B cell (primary cell): ENCODE data around the gene ZNF831. TPM values are rescaled to one million over a fixed set of nuclear protein-coding genes. Genes with fewer than 3 reads are reported as not detected.

Experiments used
- ATAC-seq: fragments of 200-7000 bp; cut with Tn5 transposase; one replicate; pipeline ENCODE4 v1.10.0; 2021; ENCODE audit warnings: low read depth, mild to moderate bottlenecking, moderate number of reproducible peaks, moderate library complexity
- CTCF ChIA-PET: fragments of 350-600 bp; sonication (Branson Sonifier 250); formaldehyde crosslinking; loops from one replicate; lab custom pipeline; 2021; ENCODE audit warnings: antibody characterized with exemption, inconsistent platforms; lab: Charles Lee
- POLR2A ChIA-PET: fragments of 350-600 bp; sonication (Branson Sonifier 250); formaldehyde crosslinking; loops from one replicate; lab custom pipeline; 2021; ENCODE audit warnings: antibody characterized with exemption; lab: Charles Lee
- DNase-seq: peaks from one replicate; pipeline ENCODE4 v3.0.0; 2013
- H2AFZ ChIP-seq: 2 replicates; pipeline ENCODE4 v1.6.1; 2012; ENCODE audit warnings: mild to moderate bottlenecking, low read depth, low read length; ENCODE audit not compliant: insufficient read depth, poor library complexity, severe bottlenecking
- H3K27ac ChIP-seq, 2 donors: 1 replicate in 1 of 2; 2 replicates in 1 of 2; pipeline ENCODE4 v1.5.1; 2012 to 2013; ENCODE audit warnings: low read length in 2 of 2, mild to moderate bottlenecking in 2 of 2, moderate library complexity in 1 of 2
- H3K27me3 ChIP-seq, 4 experiments: fragments of 200-600 bp in 1 of 4; sonication (generic) in 1 of 4; replicated peaks in 1 of 4; 1 replicate in 2 of 4; 2 replicates in 2 of 4; pipeline versions ENCODE4 v1.6.1 to v1.7.0; 2013 to 2016; ENCODE audit warnings: low read length in 3 of 4, mild to moderate bottlenecking in 2 of 4, mixed read lengths in 1 of 4, moderate library complexity in 1 of 4; ENCODE audit not compliant: insufficient read depth in 4 of 4, control insufficient read depth in 3 of 4; ENCODE audit errors: control extremely low read depth in 1 of 4
- H3K36me3 ChIP-seq, 2 experiments: replicated peaks in 1 of 2; 1 replicate in 1 of 2; 2 replicates in 1 of 2; pipeline versions ENCODE4 v1.6.1 to v1.7.1; 2013; ENCODE audit warnings: low read length in 1 of 2; ENCODE audit not compliant: insufficient read depth in 2 of 2, control insufficient read depth in 1 of 2; ENCODE audit errors: control extremely low read depth in 1 of 2, extremely low read depth in 1 of 2
- H3K4me1 ChIP-seq, 2 donors: fragments of 200-600 bp in 1 of 2; sonication (generic) in 1 of 2; 1 replicate in 1 of 2; 2 replicates in 1 of 2; pipeline versions ENCODE4 v1.5.1 to v1.6.1; 2013 to 2017; ENCODE audit warnings: low read length in 2 of 2; ENCODE audit not compliant: control insufficient read depth in 2 of 2, insufficient read depth in 2 of 2
- H3K4me2 ChIP-seq: replicated peaks from 2 replicates; pipeline ENCODE3; 2012; ENCODE audit warnings: mild to moderate bottlenecking, low read depth, low read length; ENCODE audit not compliant: poor library complexity, severe bottlenecking
- H3K4me3 ChIP-seq, 5 experiments: fragments of 200-600 bp in 1 of 5; sonication (generic) in 1 of 5; 1 replicate in 3 of 5; 2 replicates in 2 of 5; pipeline versions ENCODE4 v1.5.1 to v1.7.0; 2011 to 2016; ENCODE audit warnings: low read length in 4 of 5, mild to moderate bottlenecking in 4 of 5, low read depth in 2 of 5, control low read depth in 1 of 5, moderate library complexity in 1 of 5; ENCODE audit not compliant: insufficient read depth in 1 of 5; ENCODE audit errors: control extremely low read depth in 1 of 5, extremely low read depth in 1 of 5
- H3K79me2 ChIP-seq: fragments of 200-600 bp; sonication (generic); one replicate; pipeline ENCODE4 v1.6.0; 2016; ENCODE audit warnings: low read length; ENCODE audit not compliant: control insufficient read depth, insufficient read depth
- H3K9ac ChIP-seq: fragments of 200-600 bp; sonication (generic); 2 replicates; pipeline ENCODE4 v1.6.1; 2017; ENCODE audit warnings: mild to moderate bottlenecking, low read length, moderate library complexity
- H3K9me3 ChIP-seq, 3 donors: one replicate each; pipeline versions ENCODE4 v1.6.1 to v1.7.1; 2013; ENCODE audit warnings: low read length in 2 of 3; ENCODE audit not compliant: control insufficient read depth in 2 of 3, insufficient read depth in 1 of 3; ENCODE audit errors: control extremely low read depth in 1 of 3
- H4K20me1 ChIP-seq: 2 replicates; pipeline ENCODE4 v1.6.0; 2012; ENCODE audit warnings: mild to moderate bottlenecking, low read length; ENCODE audit not compliant: insufficient read depth, control insufficient read depth, poor library complexity, severe bottlenecking
- H3K27ac Mint-ChIP-seq: one replicate; pipeline ENCODE4 v1.8.0; 2021; ENCODE audit warnings: mixed read lengths
- H3K27me3 Mint-ChIP-seq: one replicate; pipeline ENCODE4 v1.8.0; 2021; ENCODE audit warnings: mixed read lengths
- H3K4me1 Mint-ChIP-seq: one replicate; pipeline ENCODE4 v1.8.0; 2021; ENCODE audit warnings: mixed read lengths
- H3K4me3 Mint-ChIP-seq: one replicate; pipeline ENCODE4 v1.8.0; 2021; ENCODE audit warnings: mixed read lengths
- H3K9me3 Mint-ChIP-seq: one replicate; pipeline ENCODE4 v1.8.0; 2022; ENCODE audit warnings: mixed read lengths; ENCODE audit not compliant: insufficient read depth
- EZH2 ChIP-seq: IDR thresholded peaks from 2 replicates; pipeline ENCODE4 v1.6.1; 2012; ENCODE audit warnings: borderline replicate concordance, low read depth, mild to moderate bottlenecking, moderate library complexity, low read length; ENCODE audit not compliant: insufficient read depth, poor library complexity, severe bottlenecking
- WGBS: methylation state at CpG from one replicate; pipeline ENCODE4 v1.1.5; 2013; ENCODE audit warnings: missing lambda C conversion rate; ENCODE audit not compliant: insufficient coverage; 5-methylcytosine and 5-hydroxymethylcytosine counted together
- intact Hi-C: fragments of 100-400 bp; cut with micrococcal nuclease; formaldehyde crosslinking; loops from one replicate; pipeline ENCODE4 v1.10.0; 2022
- polyA plus RNA-seq: library from polyadenylated mRNA; depleted of rRNA; stranded (reverse); fragments of >200 nt; gene quantifications from 2 replicates; pipeline ENCODE4 v1.2.3, GENCODE V29; 2012
- total RNA-seq, 2 donors: library from RNA; stranded (reverse); fragments of 120-200 nt in 1 of 2; gene quantifications; 1 replicate in 1 of 2; 2 replicates in 1 of 2; pipeline versions ENCODE4 v1.2.3 to v1.2.4, GENCODE V29; 2013 to 2022
- TF ChIP-seq, protein P1 (sequence below): fragments of 200-600 bp; IDR thresholded peaks from one replicate; pipeline ENCODE4 v1.8.0; 2022; ENCODE audit warnings: antibody characterized with exemption, mild to moderate bottlenecking

The ZNF831 gene
- total and polyA plus RNA-seq, 2 donors (not counting 1 experiment from before 2014, with no cell fraction given) = 1.7 to 14.1 TPM

DNA sequence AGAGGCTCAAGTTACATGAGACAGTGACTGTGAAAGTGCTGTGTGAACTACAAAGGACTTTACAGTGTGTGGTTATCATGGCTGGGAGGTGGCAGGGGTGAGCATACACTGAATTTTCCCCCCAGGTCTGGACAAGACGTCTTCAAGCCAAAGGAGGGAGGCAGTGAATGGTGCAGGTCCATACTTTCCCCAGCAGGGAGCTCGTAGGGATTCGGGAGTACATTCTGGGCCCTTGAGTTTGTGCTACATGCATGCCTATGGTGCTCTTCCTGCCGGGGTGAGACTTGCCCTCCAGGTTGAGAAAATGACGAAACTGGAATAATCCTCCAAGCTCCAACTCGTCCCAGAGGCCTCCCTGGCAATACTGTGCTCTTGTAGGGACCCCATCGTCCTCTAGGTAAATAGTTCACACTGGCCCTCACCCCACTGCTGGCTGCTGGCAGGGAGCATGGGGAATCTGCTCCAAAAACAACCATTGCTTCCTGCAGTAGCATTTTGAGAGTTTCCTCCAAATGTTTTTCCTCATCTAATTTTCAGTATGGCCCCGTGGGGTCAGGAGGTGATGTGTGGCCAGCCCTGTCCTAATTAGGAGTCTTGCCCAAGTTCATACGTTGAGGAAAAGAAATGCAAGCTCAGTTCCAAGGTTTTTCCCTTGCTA, 57.6 kb downstream of the ZNF831 start:
- H3K27ac ChIP-seq = no peak overlapping the region
- peaks cover 16% of the 10 kb centered on the region for H3K27me3 Mint-ChIP-seq
- POLR2A ChIA-PET = interaction anchor here (0.8 kb wide), 1 partner anchor 98 kb away, joined by 3 read pairs; no protein-coding TSS in a partner anchor
- H2AFZ ChIP-seq = peak overlapping the region; percentile 90
- DNase-seq (no peak), ATAC-seq (no peak)
- H3K27ac Mint-ChIP-seq = no peak overlapping the region
- no peak overlapping the region for H3K4me3 ChIP-seq
- no peaks in the 10 kb centered on the region for H3K36me3 ChIP-seq
- no peak overlapping the region for H3K9ac ChIP-seq
- H3K79me2 ChIP-seq = no peaks in the 10 kb centered on the region
- H3K9me3 Mint-ChIP-seq = no peaks in the 10 kb centered on the region
- 90% methylated on average over 7 of the region's 9 CpGs for WGBS
- intact Hi-C loops = loop anchor here (10.0 kb wide), 1 partner anchor 184 kb away; no protein-coding TSS in a partner anchor
- no peaks in the 10 kb centered on the region for H3K9me3 ChIP-seq
- H3K4me1 ChIP-seq = peaks cover 12 to 15% of the 10 kb centered on the region in 2 donors
- peaks cover 0 to 18% (median 6%) of the 10 kb centered on the region in 4 experiments for H3K27me3 ChIP-seq
- no peaks in the 10 kb centered on the region for H4K20me1 ChIP-seq
- CTCF ChIA-PET = interaction anchor here (0.7 to 7.5 kb wide), 22 partner anchors 14 to 975 kb away, joined by 3 to 94 read pairs (median 6); no protein-coding TSS in a partner anchor
- H3K4me3 Mint-ChIP-seq = peak overlapping the region; percentile 88
- peaks cover 10% of the 10 kb centered on the region for H3K4me1 Mint-ChIP-seq
- TF ChIP-seq, protein P1, sequence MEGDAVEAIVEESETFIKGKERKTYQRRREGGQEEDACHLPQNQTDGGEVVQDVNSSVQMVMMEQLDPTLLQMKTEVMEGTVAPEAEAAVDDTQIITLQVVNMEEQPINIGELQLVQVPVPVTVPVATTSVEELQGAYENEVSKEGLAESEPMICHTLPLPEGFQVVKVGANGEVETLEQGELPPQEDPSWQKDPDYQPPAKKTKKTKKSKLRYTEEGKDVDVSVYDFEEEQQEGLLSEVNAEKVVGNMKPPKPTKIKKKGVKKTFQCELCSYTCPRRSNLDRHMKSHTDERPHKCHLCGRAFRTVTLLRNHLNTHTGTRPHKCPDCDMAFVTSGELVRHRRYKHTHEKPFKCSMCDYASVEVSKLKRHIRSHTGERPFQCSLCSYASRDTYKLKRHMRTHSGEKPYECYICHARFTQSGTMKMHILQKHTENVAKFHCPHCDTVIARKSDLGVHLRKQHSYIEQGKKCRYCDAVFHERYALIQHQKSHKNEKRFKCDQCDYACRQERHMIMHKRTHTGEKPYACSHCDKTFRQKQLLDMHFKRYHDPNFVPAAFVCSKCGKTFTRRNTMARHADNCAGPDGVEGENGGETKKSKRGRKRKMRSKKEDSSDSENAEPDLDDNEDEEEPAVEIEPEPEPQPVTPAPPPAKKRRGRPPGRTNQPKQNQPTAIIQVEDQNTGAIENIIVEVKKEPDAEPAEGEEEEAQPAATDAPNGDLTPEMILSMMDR = no peak
- TF ChIP-seq EZH2 = no peak
- peak overlapping the region; percentile 95 for H3K4me2 ChIP-seq
